SU-DHL-6 (cell line): ENCODE measurements around the gene PCDH12.
"Not testable (repeated sequence)": the region's sequence is repeated elsewhere in the genome, so short reads cannot be mapped to it uniquely, and the experiment has no call there.

ENCODE experiments used
- H2AFZ ChIP-seq: fragments of 200-600 bp; sonication (generic); 2 replicates; pipeline ENCODE4 v1.6.1; 2014; ENCODE audit warnings: low read depth, mild to moderate bottlenecking, moderate library complexity, mixed read lengths, antibody characterized with exemption, low read length; ENCODE audit not compliant: severe bottlenecking
- H3F3A ChIP-seq: fragments of 200-600 bp; shearing (Covaris generic); 2 replicates; pipeline ENCODE4 v1.6.0; 2016; ENCODE audit warnings: antibody characterized with exemption, mild to moderate bottlenecking; ENCODE audit not compliant: insufficient read depth
- H3K27ac ChIP-seq: fragments of 200-600 bp; sonication (generic); 2 replicates; pipeline ENCODE4 v1.5.1; 2016; ENCODE audit warnings: low read depth, mild to moderate bottlenecking, low read length, moderate library complexity, mixed read lengths
- H3K27me3 ChIP-seq: fragments of 200-600 bp; sonication (generic), shearing (Covaris generic); 2 replicates; pipeline ENCODE4 v1.6.0; 2014; ENCODE audit warnings: mild to moderate bottlenecking, low read length
- H3K36me3 ChIP-seq: fragments of 200-600 bp; sonication (generic); 2 replicates; pipeline ENCODE4 v1.6.1; 2014; ENCODE audit warnings: mild to moderate bottlenecking, low read length, mixed read lengths
- H3K4me2 ChIP-seq: fragments of 300-600, 200-600 bp; shearing (Covaris generic), sonication (generic); 2 replicates; pipeline ENCODE4 v1.6.0; 2014; ENCODE audit warnings: low read length, low read depth, mild to moderate bottlenecking; ENCODE audit not compliant: poor library complexity, severe bottlenecking
- H3K4me3 ChIP-seq: fragments of 200-600 bp; sonication (generic); 2 replicates; pipeline ENCODE4 v1.5.1; 2014; ENCODE audit warnings: antibody characterized with exemption, low read length, mild to moderate bottlenecking, mixed read lengths; ENCODE audit not compliant: insufficient read depth, poor library complexity, severe bottlenecking
- H3K79me2 ChIP-seq: fragments of 200-600 bp; sonication (generic); 2 replicates; pipeline ENCODE4 v1.6.1; 2014; ENCODE audit warnings: mild to moderate bottlenecking, low read length, moderate library complexity; ENCODE audit not compliant: insufficient read depth
- H3K9ac ChIP-seq: fragments of 200-600 bp; sonication (generic); 2 replicates; pipeline ENCODE4 v1.7.0; 2014; ENCODE audit warnings: mild to moderate bottlenecking, low read length
- H3K9me2 ChIP-seq: fragments of 200-600 bp; sonication (generic); replicated peaks from 2 replicates; pipeline ENCODE4 v1.6.1; 2014; ENCODE audit warnings: low read length; ENCODE audit not compliant: insufficient read depth
- H3K9me3 ChIP-seq: fragments of 200-600 bp; sonication (generic); 2 replicates; pipeline ENCODE4 v1.6.1; 2014; ENCODE audit warnings: low read length, mixed read lengths; ENCODE audit not compliant: insufficient read depth
- H4K20me1 ChIP-seq: fragments of 200-600 bp; sonication (generic); 2 replicates; pipeline ENCODE4 v1.6.1; 2014; ENCODE audit warnings: low read depth, mild to moderate bottlenecking, antibody characterized with exemption, low read length, moderate library complexity, mixed read lengths
- CTCF ChIP-seq: fragments of 200-600 bp; sonication (generic); IDR thresholded peaks from one replicate; pipeline ENCODE4 v1.5.1; 2017; ENCODE audit warnings: antibody characterized with exemption, mild to moderate bottlenecking, low read length, moderate library complexity; ENCODE audit not compliant: insufficient read depth, poor library complexity, severe bottlenecking
- EZH2phosphoT487 ChIP-seq: fragments of 200-600 bp; sonication (generic), shearing (Covaris generic); conservative IDR thresholded peaks from 2 replicates; pipeline ENCODE4 v1.6.1; 2018; ENCODE audit warnings: mild to moderate bottlenecking, antibody characterized with exemption, low read length, moderate library complexity, mixed read lengths

The PCDH12 gene

GRCh38 chr5:141923448-141924313 is 34.3 kb downstream of the PCDH12 start, which contains the start of gene DELE1:
Gene DELE1, plus strand, starts transcription at chr5:141923871. Its CDS starts 71 bp downstream, at chr5:141923942.
- H3K4me3 ChIP-seq = peak within 1 kb of the TSS; percentile 88
- H3K79me2 ChIP-seq = peaks cover 14% of the 10 kb centered on the region
- H3K9me2 ChIP-seq = no peaks in the 10 kb centered on the region
- no peaks in the 10 kb centered on the region for H3K27me3 ChIP-seq
- no peaks in the 10 kb centered on the region for H4K20me1 ChIP-seq
- H3K27ac ChIP-seq = peak within 1 kb of the TSS; percentile 83
- peak within 1 kb of the TSS; percentile 72 for H3K9ac ChIP-seq
- H3K4me2 ChIP-seq = peak within 1 kb of the TSS; percentile 82
- 0 out of 2 replicates have a peak, but pooled peaks cover 4% of the 10 kb centered on the region for H3K36me3 ChIP-seq
- H2AFZ ChIP-seq = peak within 1 kb of the TSS; percentile 87
- peaks cover 6% of the 10 kb centered on the region; the same call in 1 of the 2 replicates for H3F3A ChIP-seq
- H3K9me3 ChIP-seq = no peaks in the 10 kb centered on the region
- no peak for TF ChIP-seq CTCF
- TF ChIP-seq EZH2phosphoT487 = no peak

GRCh38 chr5:141922827-141923447 is 35.1 kb downstream of the PCDH12 start:
- Histone ChIP-seq H3K9ac (peak overlapping the region; percentile 72), H3K4me3 (peak overlapping the region; percentile 88), H3K4me2 (peak overlapping the region; percentile 82), H2AFZ (peak overlapping the region; percentile 87), H3K79me2 (peaks cover 14% of the 10 kb centered on the region), H3K27ac (peak overlapping the region; percentile 83)
- H3K9me3 ChIP-seq, H3F3A ChIP-seq, H3K27me3 ChIP-seq, H4K20me1 ChIP-seq, H3K9me2 ChIP-seq, H3K36me3 ChIP-seq: not testable (repeated sequence)

GRCh38 chr5:141920771-141921170 is 37.2 kb downstream of the PCDH12 start:
- H3K27me3 ChIP-seq = no peaks in the 10 kb centered on the region
- H2AFZ ChIP-seq = no peak overlapping the region
- H3K4me3 ChIP-seq = no peak overlapping the region
- H3K79me2 ChIP-seq = peaks cover 10% of the 10 kb centered on the region
- no peak for TF ChIP-seq CTCF
- no peak for TF ChIP-seq EZH2phosphoT487
- no peaks in the 10 kb centered on the region for H3K9me2 ChIP-seq
- H4K20me1 ChIP-seq = no peaks in the 10 kb centered on the region
- H3K27ac ChIP-seq = no peak overlapping the region
- no peak overlapping the region for H3K4me2 ChIP-seq
- no peaks in the 10 kb centered on the region for H3K9me3 ChIP-seq
- no peak overlapping the region for H3K9ac ChIP-seq
- peaks cover 6% of the 10 kb centered on the region; the same call in 1 of the 2 replicates for H3F3A ChIP-seq
- H3K36me3 ChIP-seq = no peaks in the 10 kb centered on the region
